Activated T-cell treated with anti-CD3 and anti-CD28 coated beads for 48 hours (primary cell): ENCODE data around the gene COL5A1.
"Not testable (repeated sequence)": the region's sequence is repeated elsewhere in the genome, so short reads cannot be mapped to it uniquely, and the experiment has no call there.

Source experiments
- DNase-seq: peaks from one replicate; pipeline ENCODE4 v3.0.0-alpha.2; 2020; ENCODE audit warnings: low read depth

Gene COL5A1

GRCh38 chr9:134692573-134692860 lies 50.9 kb downstream of the COL5A1 start:
- DNase-seq = no peak

GRCh38 chr9:134693011-134693410 lies 51.4 kb downstream of the COL5A1 start:
- DNase-seq = no peak

- DNase-seq = no peak
Measured at GRCh38 chr9:134693641-134694367, 52.2 kb downstream of the COL5A1 start.

GRCh38 chr9:134694368-134694665 lies 52.7 kb downstream of the COL5A1 start:
- DNase-seq = no peak

- DNase-seq = no peak
Measured at GRCh38 chr9:134694714-134695113, 53.1 kb downstream of the COL5A1 start.

GRCh38 chr9:134695144-134695543 lies 53.5 kb downstream of the COL5A1 start:
- no peak for DNase-seq

GRCh38 chr9:134696433-134696832 lies 54.8 kb downstream of the COL5A1 start:
- no peak for DNase-seq

GRCh38 chr9:134698111-134698510 lies 56.5 kb downstream of the COL5A1 start:
- DNase-seq = no peak

GRCh38 chr9:134698587-134699342 lies 57.2 kb downstream of the COL5A1 start:
- DNase-seq = peak; percentile 57

GRCh38 chr9:134699343-134699740 lies 57.7 kb downstream of the COL5A1 start:
- DNase-seq = no peak

GRCh38 chr9:134700636-134701350 lies 59.2 kb downstream of the COL5A1 start:
- no peak for DNase-seq

- no peak for DNase-seq
Measured at GRCh38 chr9:134701581-134702259, 60.1 kb downstream of the COL5A1 start.

GRCh38 chr9:134702291-134702690 lies 60.7 kb downstream of the COL5A1 start:
- no peak for DNase-seq

- DNase-seq = not testable (repeated sequence)
Measured at GRCh38 chr9:134703730-134704114, 62.1 kb downstream of the COL5A1 start.

- no peak for DNase-seq
Measured at GRCh38 chr9:134704498-134704897, 62.9 kb downstream of the COL5A1 start.

GRCh38 chr9:134705786-134706185 lies 64.2 kb downstream of the COL5A1 start:
- DNase-seq = no peak

GRCh38 chr9:134706522-134706921 lies 64.9 kb downstream of the COL5A1 start:
- no peak for DNase-seq

GRCh38 chr9:134707031-134707680 lies 65.6 kb downstream of the COL5A1 start:
- DNase-seq = no peak

- DNase-seq = no peak
Measured at GRCh38 chr9:134707731-134708671, 66.4 kb downstream of the COL5A1 start.

GRCh38 chr9:134708672-134709038 lies 67.1 kb downstream of the COL5A1 start:
- no peak for DNase-seq
